T-cell (primary cell): Measurements from ENCODE around the gene CACNA1E. TPM values are rescaled to one million over a fixed set of nuclear protein-coding genes. Genes with fewer than 3 reads are reported as not detected.

Source experiments
- ATAC-seq, 4 experiments: fragments of 200-7000 bp in 3 of 4; fragments of 150-1000 bp in 1 of 4; cut with Tn5 transposase; replicated peaks in 1 of 4; 1 replicate in 3 of 4; 2 replicates in 1 of 4; pipeline ENCODE4 v1.10.0; 2021; ENCODE audit warnings: moderate library complexity in 3 of 4, mild to moderate bottlenecking in 2 of 4, moderate number of reproducible peaks in 1 of 4
- CTCF ChIA-PET, 2 donors: fragments of 300-600 bp; sonication (Branson Sonifier 250); formaldehyde crosslinking; loops; one replicate each; lab custom pipeline; 2022; ENCODE audit warnings: antibody characterized with exemption in 2 of 2; lab: Charles Lee
- POLR2A ChIA-PET, 2 donors: fragments of 300-600 bp; sonication (Branson Sonifier 250); formaldehyde crosslinking; loops; one replicate each; lab custom pipeline; 2022; ENCODE audit warnings: antibody characterized with exemption in 2 of 2; lab: Charles Lee
- DNase-seq, 35 experiments: peaks; one replicate each; pipeline versions ENCODE4 v3.0.0 to v3.0.0-alpha.2; 2013 to 2023
- H3K27ac ChIP-seq: one replicate; pipeline ENCODE4 v1.5.1; 2013; ENCODE audit warnings: low read length
- H3K27me3 ChIP-seq, 2 experiments: replicated peaks in 1 of 2; 1 replicate in 1 of 2; 2 replicates in 1 of 2; pipeline versions ENCODE4 v1.6.1 to v1.7.0; 2013; ENCODE audit warnings: low read length in 1 of 2, mixed read lengths in 1 of 2; ENCODE audit not compliant: control insufficient read depth in 2 of 2, insufficient read depth in 2 of 2; ENCODE audit errors: extremely low read depth in 1 of 2
- H3K36me3 ChIP-seq, 2 donors: 1 replicate in 1 of 2; 2 replicates in 1 of 2; pipeline versions ENCODE4 v1.6.1 to v1.7.0; 2013; ENCODE audit warnings: low read length in 1 of 2; ENCODE audit not compliant: control insufficient read depth in 2 of 2, insufficient read depth in 1 of 2; ENCODE audit errors: extremely low read depth in 1 of 2
- H3K4me1 ChIP-seq, 2 experiments: 1 replicate in 1 of 2; 2 replicates in 1 of 2; pipeline versions ENCODE4 v1.6.1 to v1.7.0; 2013; ENCODE audit warnings: low read length in 2 of 2, mixed read lengths in 1 of 2; ENCODE audit not compliant: insufficient read depth in 2 of 2, control insufficient read depth in 1 of 2; ENCODE audit errors: extremely low read depth in 1 of 2
- H3K4me3 ChIP-seq, 2 donors: 1 replicate in 1 of 2; 2 replicates in 1 of 2; pipeline versions ENCODE4 v1.5.1 to v1.7.0; 2013; ENCODE audit warnings: mild to moderate bottlenecking in 2 of 2, low read length in 1 of 2, moderate library complexity in 1 of 2; ENCODE audit not compliant: control insufficient read depth in 1 of 2; ENCODE audit errors: extremely low read depth in 1 of 2
- H3K9me3 ChIP-seq: 2 replicates; pipeline ENCODE4 v1.7.0; 2013
- H3K27ac Mint-ChIP-seq, 2 donors: one replicate each; pipeline ENCODE4 v1.8.0; 2020 to 2021; ENCODE audit warnings: mild to moderate bottlenecking in 2 of 2, mixed read lengths in 2 of 2
- H3K27me3 Mint-ChIP-seq, 2 donors: one replicate each; pipeline ENCODE4 v1.8.0; 2021 to 2022; ENCODE audit warnings: mixed read lengths in 2 of 2
- H3K36me3 Mint-ChIP-seq: one replicate; pipeline ENCODE4 v1.8.0; 2021; ENCODE audit warnings: mixed read lengths
- H3K4me1 Mint-ChIP-seq, 3 donors: one replicate each; pipeline ENCODE4 v1.8.0; 2020 to 2022; ENCODE audit warnings: mixed read lengths in 3 of 3, mild to moderate bottlenecking in 1 of 3
- H3K4me3 Mint-ChIP-seq, 3 donors: one replicate each; pipeline ENCODE4 v1.8.0; 2020 to 2022; ENCODE audit warnings: mild to moderate bottlenecking in 3 of 3, mixed read lengths in 3 of 3, moderate library complexity in 3 of 3
- H3K9me3 Mint-ChIP-seq, 3 donors: one replicate each; pipeline ENCODE4 v1.8.0; 2020 to 2022; ENCODE audit warnings: mixed read lengths in 3 of 3
- WGBS: methylation state at CpG from one replicate; pipeline ENCODE4 v1.1.5; 2013; ENCODE audit warnings: missing lambda C conversion rate; ENCODE audit not compliant: insufficient coverage; 5-methylcytosine and 5-hydroxymethylcytosine counted together
- total RNA-seq, 35 experiments: library from RNA in 6 of 35; stranded (reverse) in 6 of 35; fragments of 120-200 nt in 1 of 35; gene quantifications; one replicate each; pipeline versions ENCODE4 v1.2.1 to v1.2.4 and lab custom pipeline; 2013 to 2026

The CACNA1E gene
- total RNA-seq, 5 donors from 2014 or later (not counting 1 experiment from before 2014, with no cell fraction given): 0.03 to 0.10 (median 0.03) TPM; not detected in 2

DNA sequence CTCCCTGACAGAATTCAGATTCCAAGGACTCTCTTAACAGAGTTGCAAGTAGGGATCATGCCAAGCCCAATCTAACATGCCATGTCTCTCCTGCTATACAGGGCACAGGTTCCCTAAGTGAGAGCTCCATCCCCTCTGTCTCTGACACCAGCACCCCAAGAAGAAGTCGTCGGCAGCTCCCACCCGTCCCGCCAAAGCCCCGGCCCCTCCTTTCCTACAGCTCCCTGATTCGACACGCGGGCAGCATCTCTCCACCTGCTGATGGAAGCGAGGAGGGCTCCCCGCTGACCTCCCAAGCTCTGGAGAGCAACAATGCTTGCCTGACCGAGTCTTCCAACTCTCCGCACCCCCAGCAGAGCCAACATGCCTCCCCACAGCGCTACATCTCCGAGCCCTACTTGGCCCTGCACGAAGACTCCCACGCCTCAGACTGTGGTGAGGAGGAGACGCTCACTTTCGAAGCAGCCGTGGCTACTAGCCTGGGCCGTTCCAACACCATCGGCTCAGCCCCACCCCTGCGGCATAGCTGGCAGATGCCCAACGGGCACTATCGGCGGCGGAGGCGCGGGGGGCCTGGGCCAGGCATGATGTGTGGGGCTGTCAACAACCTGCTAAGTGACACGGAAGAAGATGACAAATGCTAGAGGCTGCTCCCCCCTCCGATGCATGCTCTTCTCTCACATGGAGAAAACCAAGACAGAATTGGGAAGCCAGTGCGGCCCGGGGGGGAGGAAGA, 315.0 kb downstream of the CACNA1E start:
- Histone ChIP-seq H3K27ac (no peak overlapping the region), H3K27me3 (peaks cover 0 to 9% of the 10 kb centered on the region in 2 experiments), H3K4me3 (no peak overlapping the region), H3K4me1 (no peaks in the 10 kb centered on the region), H3K36me3 (no peaks in the 10 kb centered on the region), H3K9me3 (no peaks in the 10 kb centered on the region)
- DNase-seq (no peak), ATAC-seq (no peak)
- ChIA-PET POLR2A (no interaction called here), CTCF (no interaction called here)
- no peak overlapping the region for H3K4me3 Mint-ChIP-seq
- H3K27me3 Mint-ChIP-seq: peaks cover 18 to 23% of the 10 kb centered on the region in 2 donors
- no peaks in the 10 kb centered on the region for H3K9me3 Mint-ChIP-seq
- no peaks in the 10 kb centered on the region for H3K4me1 Mint-ChIP-seq
- 86% methylated on average over 20 of the region's 32 CpGs for WGBS
- H3K27ac Mint-ChIP-seq: no peak overlapping the region
- no peaks in the 10 kb centered on the region for H3K36me3 Mint-ChIP-seq

GRCh38 chr1:181801617-181802016, 318.3 kb downstream of the CACNA1E start:
- Mint-ChIP-seq H3K4me3 (no peak overlapping the region), H3K36me3 (no peaks in the 10 kb centered on the region), H3K27me3 (peaks cover 18 to 29% of the 10 kb centered on the region in 2 donors), H3K27ac (no peak overlapping the region), H3K9me3 (no peaks in the 10 kb centered on the region), H3K4me1 (no peaks in the 10 kb centered on the region)
- Histone ChIP-seq H3K9me3 (no peaks in the 10 kb centered on the region), H3K4me1 (no peaks in the 10 kb centered on the region), H3K4me3 (no peak overlapping the region), H3K27me3 (peaks cover 0 to 12% of the 10 kb centered on the region in 2 experiments), H3K36me3 (no peaks in the 10 kb centered on the region), H3K27ac (no peak overlapping the region)
- no peak for ATAC-seq
- WGBS: no CpG with 5 or more reads among the region's 1 CpG
- ChIA-PET CTCF (no interaction called here), POLR2A (no interaction called here)
- DNase-seq: no peak

DNA sequence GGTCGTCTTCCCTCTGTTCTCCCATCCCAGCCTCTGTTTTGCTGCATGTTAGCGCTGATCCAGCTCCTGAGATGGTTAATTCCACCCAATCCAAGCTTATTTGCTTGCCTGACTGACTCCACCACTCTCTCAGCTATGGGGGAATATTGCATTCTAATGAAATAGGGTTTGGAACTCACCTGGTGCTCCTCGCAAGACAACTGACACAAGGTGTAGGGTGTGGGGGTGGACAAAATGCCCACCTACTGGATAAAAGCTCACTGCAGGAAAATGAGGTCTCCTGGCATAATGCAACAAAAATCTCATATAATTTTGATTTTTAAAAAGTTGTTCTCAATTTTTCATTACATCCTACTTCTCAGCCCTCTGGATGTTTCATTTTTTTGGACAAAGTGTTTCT, 319.1 kb downstream of the CACNA1E start:
- no peak overlapping the region for H3K27ac ChIP-seq
- WGBS: no CpG with 5 or more reads among the region's 3 CpGs
- peaks cover 0 to 12% of the 10 kb centered on the region in 2 experiments for H3K27me3 ChIP-seq
- ATAC-seq (no peak), DNase-seq (no peak)
- no peaks in the 10 kb centered on the region for H3K4me1 ChIP-seq
- POLR2A ChIA-PET: no interaction called here
- H3K4me3 Mint-ChIP-seq: no peak overlapping the region
- no peaks in the 10 kb centered on the region for H3K36me3 ChIP-seq
- H3K27ac Mint-ChIP-seq: no peak overlapping the region
- no peak overlapping the region for H3K4me3 ChIP-seq
- H3K36me3 Mint-ChIP-seq: no peaks in the 10 kb centered on the region
- no peaks in the 10 kb centered on the region for H3K4me1 Mint-ChIP-seq
- CTCF ChIA-PET: no interaction called here
- peaks cover 17 to 29% of the 10 kb centered on the region in 2 donors for H3K27me3 Mint-ChIP-seq
- H3K9me3 ChIP-seq: no peaks in the 10 kb centered on the region
- no peaks in the 10 kb centered on the region for H3K9me3 Mint-ChIP-seq

GRCh38 chr1:181803421-181803820, 320.1 kb downstream of the CACNA1E start:
- H3K36me3 ChIP-seq: no peaks in the 10 kb centered on the region
- no peak for ATAC-seq
- no peaks in the 10 kb centered on the region for H3K9me3 ChIP-seq
- ChIA-PET CTCF (no interaction called here), POLR2A (no interaction called here)
- WGBS: 80% methylated on average over 3 of the region's 3 CpGs
- H3K4me3 ChIP-seq: no peak overlapping the region
- Mint-ChIP-seq H3K27me3 (peaks cover 13 to 24% of the 10 kb centered on the region in 2 donors), H3K4me3 (no peak overlapping the region), H3K4me1 (no peaks in the 10 kb centered on the region), H3K27ac (no peak overlapping the region), H3K36me3 (no peaks in the 10 kb centered on the region), H3K9me3 (no peaks in the 10 kb centered on the region)
- DNase-seq: no peak
- no peak overlapping the region for H3K27ac ChIP-seq
- peaks cover 0 to 12% of the 10 kb centered on the region in 2 experiments for H3K27me3 ChIP-seq
- no peaks in the 10 kb centered on the region for H3K4me1 ChIP-seq

GRCh38 chr1:181804989-181805388, 321.7 kb downstream of the CACNA1E start:
- H3K27me3 ChIP-seq: peaks cover 0 to 5% of the 10 kb centered on the region in 2 experiments
- no peak for ATAC-seq
- ChIA-PET CTCF (no interaction called here), POLR2A (no interaction called here)
- no peak overlapping the region for H3K4me3 Mint-ChIP-seq
- WGBS: 0% methylated on average over 1 of the region's 2 CpGs
- no peaks in the 10 kb centered on the region for H3K4me1 Mint-ChIP-seq
- H3K4me1 ChIP-seq: no peaks in the 10 kb centered on the region
- H3K4me3 ChIP-seq: no peak overlapping the region
- no peak overlapping the region for H3K27ac Mint-ChIP-seq
- DNase-seq: no peak
- no peaks in the 10 kb centered on the region for H3K36me3 ChIP-seq
- H3K36me3 Mint-ChIP-seq: no peaks in the 10 kb centered on the region
- peaks cover 7 to 15% of the 10 kb centered on the region in 2 donors for H3K27me3 Mint-ChIP-seq
- H3K27ac ChIP-seq: no peak overlapping the region
- no peaks in the 10 kb centered on the region for H3K9me3 ChIP-seq
- H3K9me3 Mint-ChIP-seq: no peaks in the 10 kb centered on the region

DNA sequence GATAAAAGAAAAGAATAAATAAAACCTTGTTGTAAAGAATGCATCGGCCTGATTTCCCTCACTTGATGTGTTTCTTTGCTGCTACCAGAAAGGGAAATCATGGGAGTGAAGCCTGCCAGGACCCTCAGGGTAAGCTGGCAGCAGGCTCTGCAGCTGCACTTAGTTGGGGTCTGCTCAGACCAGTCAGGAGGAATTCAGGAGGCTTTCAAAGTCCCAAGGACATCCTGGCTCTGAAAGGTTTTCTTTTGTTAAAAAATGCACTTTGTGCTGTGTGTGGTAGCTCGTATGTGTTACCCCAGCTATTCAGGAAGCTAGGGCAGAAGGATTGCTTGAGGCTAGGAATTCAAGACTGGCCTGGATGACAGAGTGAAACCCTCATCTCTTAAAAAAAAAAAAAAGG, 323.4 kb downstream of the CACNA1E start:
- no peaks in the 10 kb centered on the region for H3K9me3 Mint-ChIP-seq

More for the DNA sequence above, 323.4 kb downstream of the CACNA1E start:
- no peak overlapping the region for H3K27ac Mint-ChIP-seq
- peaks cover 9 to 14% of the 10 kb centered on the region in 2 donors for H3K27me3 Mint-ChIP-seq
- no peaks in the 10 kb centered on the region for H3K36me3 Mint-ChIP-seq
- H3K4me3 Mint-ChIP-seq: no peak overlapping the region
- H3K4me1 Mint-ChIP-seq: no peaks in the 10 kb centered on the region
- WGBS: 88% methylated on average over 1 of the region's 2 CpGs
- Histone ChIP-seq H3K4me3 (no peak overlapping the region), H3K9me3 (no peaks in the 10 kb centered on the region), H3K36me3 (no peaks in the 10 kb centered on the region), H3K4me1 (no peaks in the 10 kb centered on the region), H3K27me3 (peaks cover 0 to 3% of the 10 kb centered on the region in 2 experiments), H3K27ac (no peak overlapping the region)
- ChIA-PET POLR2A (no interaction called here), CTCF (interaction anchor here in 1 of 2 donors (0.6 kb wide), 1 partner anchor 532 kb away, joined by 8 read pairs; no protein-coding TSS in a partner anchor)
- no peak for ATAC-seq
- no peak for DNase-seq
